Renal cortical epithelial cell (primary cell): Measurements from ENCODE around the gene SHCBP1L. TPM values are rescaled to one million over a fixed set of nuclear protein-coding genes. Genes with fewer than 3 reads are reported as not detected.

ENCODE experiments used
- DNase-seq: peaks from one replicate; pipeline ENCODE4 v3.0.0-alpha.2; 2011; ENCODE audit warnings: low read depth
- total RNA-seq: library from RNA; depleted of rRNA; stranded (reverse); fragments of >200 nt; gene quantifications from 2 replicates; pipeline ENCODE4 v1.2.3, GENCODE V29; 2014

The SHCBP1L gene
- total RNA-seq, 1 donor from 2014 or later, result 0.20 TPM

DNA sequence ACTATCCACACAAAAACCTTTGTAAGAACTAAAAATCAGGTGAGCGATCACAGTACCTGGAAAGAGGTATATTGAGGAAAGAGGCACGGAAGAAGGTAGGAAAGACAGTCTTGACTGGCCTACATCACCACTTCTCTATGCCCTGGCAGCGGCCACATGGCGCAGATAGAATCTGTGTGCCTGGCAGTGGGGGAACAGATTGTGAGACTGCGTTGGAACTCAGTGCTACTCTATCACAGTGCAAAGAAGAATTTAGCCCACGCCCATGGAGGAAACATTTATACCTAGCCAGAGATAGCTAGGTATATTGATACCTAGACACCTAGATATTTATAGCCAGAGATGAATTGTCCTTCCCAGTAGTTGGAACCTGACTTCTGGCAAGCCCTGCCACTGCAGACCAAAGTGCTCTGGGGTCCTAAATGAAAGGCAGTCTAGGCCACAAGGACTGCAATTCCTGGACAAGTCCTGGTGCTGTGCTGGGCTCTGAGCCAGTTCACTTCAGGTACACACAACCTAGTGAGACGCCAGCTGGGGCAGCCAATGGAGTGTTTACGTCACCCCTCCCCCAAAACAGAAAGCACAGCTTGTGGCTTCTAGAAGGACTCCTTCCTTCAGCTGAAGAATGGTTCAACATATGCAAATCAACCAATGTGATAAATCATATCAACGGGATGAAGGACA, 61.9 kb downstream of the SHCBP1L start:
- DNase-seq, result no peak

DNA sequence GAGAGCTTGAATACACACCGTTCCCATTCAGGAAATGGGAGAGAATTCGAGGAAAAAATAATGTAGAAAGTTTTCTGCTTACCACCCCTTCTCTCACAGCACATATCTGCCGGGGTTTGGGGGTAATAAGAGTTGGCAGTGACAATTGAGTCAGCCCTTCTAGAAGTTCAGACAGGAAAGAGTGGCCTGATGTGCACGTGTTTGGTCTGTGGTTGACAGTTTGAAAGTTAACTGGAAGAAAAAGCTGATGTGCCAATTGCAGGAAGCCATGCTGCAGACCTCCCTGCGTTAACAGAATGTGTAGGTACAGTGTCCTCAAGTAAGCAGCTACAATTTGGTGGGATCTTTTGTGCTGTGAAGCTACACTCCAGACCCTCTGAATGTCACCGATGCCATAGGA, 63.0 kb downstream of the SHCBP1L start:
- no peak for DNase-seq

DNA sequence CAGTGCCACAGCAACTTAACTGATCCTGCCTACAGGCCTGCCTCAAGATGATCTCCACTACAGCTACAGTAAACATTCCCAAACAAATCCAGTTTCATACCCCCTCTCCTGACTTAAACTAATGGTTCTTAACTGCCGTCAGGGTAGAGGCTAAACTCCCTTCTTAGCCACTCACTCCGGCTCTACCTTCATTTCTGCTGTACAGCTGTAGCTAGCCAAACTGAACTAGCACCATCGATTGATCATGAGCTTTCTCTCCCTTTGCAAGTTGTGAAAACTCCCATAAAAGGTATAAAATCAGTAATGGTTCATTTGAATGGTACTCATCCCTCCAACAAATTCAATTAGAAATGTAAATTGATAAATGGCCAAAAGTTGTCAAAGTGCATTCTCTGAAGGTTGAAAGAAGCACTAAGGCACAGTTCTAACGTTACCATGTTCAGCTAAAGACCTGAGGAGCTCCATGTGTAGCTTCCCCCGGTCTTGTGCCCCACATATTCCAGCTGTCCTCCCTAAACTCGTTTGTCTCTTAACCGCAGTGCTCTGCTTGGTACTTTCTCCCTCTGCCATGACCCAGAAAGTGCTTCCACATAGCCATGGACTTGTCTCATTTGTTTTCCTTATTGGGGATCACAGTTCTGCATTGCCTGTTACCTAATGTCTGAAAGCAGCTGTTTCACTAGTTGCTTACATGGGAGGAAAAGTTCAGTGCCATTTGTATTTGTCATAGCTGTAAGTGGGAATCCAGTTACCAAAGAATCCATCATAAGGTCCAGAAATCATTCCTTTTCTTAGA, 64.0 kb downstream of the SHCBP1L start:
- peak; percentile 8 for DNase-seq

DNA sequence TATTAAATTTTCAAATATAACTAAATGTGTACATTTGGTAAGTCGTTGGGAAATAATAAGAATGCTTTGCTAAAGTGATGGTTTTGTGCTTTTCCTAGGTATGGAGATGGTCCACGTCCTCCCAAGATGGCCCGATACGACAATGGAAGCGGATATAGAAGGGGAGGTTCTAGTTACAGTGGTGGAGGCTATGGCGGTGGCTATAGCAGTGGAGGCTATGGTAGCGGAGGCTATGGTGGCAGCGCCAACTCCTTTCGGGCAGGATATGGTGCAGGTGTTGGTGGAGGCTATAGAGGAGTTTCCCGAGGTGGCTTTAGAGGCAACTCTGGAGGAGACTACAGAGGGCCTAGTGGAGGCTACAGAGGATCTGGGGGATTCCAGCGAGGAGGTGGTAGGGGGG, 66.0 kb downstream of the SHCBP1L start:
- no peak for DNase-seq

DNA sequence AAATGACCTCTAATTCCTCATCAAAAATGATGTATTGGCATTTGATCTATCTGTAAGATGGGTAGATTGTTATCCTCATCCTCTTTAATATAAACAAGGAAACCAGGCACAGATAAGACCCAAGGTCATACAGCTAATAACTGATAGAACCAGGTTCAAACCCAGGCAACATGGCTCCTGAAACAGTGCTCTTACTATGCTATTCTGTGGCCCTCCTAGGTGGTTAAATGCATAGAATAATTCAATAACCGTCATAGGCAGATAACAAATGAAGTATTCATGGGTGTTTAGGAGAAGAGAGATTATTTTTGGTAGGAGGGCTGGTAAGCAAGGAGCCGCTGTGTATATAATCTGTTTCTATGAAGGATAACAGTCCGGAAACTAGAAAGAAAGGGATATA, 67.4 kb downstream of the SHCBP1L start:
- DNase-seq, result no peak

DNA sequence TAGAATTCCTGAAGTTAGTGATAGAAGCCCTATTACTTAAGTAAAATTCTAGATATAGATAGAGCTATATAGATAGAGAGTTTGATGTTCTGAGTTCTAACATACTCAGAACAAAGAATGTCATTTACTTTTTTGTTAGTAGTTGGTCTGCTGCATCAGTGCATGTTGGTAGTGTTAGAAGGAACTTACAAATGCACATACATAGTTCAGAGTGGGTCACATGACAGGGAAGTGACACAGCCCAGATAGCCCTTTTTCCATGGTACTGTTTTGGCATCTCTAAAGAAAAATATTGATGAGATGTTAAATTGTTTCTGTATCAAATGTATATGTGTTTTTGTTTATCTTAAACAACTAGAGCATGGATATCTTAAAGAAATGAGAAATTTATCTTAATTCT, 68.1 kb downstream of the SHCBP1L start:
- DNase-seq, result no peak

DNA sequence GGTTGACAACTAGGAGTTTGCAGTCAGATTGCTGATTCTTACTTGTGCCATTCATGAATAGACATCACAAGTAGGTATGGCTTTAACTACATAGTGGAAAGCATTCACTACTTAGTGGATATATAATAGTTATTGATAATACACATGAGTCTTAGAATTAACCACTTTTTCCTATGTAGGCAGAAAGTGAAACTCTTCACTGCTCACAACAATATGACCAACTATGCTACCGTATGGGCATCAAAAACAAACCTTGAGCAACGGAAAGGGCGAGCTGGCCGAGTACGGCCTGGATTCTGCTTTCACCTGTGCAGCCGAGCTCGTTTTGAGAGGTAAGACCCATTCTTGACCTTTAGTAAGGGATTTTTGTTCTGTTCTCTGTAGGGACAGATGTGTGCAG, 75.1 kb downstream of the SHCBP1L start:
- DNase-seq, result no peak

DNA sequence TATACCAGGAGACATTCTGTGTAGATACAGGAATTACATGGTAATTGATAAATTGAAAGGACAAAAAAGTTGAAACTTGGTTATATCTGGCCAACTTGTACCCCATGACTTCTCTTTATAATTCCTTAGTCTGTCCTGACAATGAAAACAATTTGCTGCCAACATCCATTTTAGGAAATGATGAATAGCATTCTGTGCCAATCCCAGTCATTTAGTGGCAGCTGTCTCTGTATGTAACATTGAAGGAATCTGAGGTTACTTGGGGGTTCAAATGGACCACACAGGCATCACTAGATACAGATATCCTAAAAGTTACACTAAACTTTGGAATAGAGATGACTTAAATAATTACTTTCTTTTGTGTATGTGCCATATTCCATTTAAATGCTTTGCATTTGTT, 75.6 kb downstream of the SHCBP1L start:
- DNase-seq, result no peak

DNA sequence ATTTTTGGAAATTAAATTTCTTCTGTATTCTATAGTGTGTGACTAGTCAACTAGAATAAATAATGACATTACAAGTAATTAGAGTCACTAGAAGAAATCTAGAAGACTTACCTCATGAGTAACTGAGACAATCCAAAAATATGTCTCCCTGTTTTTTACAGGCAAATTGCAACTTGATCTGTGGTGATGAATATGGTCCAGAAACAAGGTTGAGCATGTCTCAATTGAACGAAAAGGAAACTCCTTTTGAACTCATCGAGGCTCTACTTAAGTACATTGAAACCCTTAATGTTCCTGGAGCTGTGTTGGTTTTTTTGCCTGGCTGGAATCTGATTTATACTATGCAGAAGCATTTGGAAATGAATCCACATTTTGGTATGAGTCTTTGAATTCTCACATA, 77.1 kb downstream of the SHCBP1L start:
- no peak for DNase-seq

DNA sequence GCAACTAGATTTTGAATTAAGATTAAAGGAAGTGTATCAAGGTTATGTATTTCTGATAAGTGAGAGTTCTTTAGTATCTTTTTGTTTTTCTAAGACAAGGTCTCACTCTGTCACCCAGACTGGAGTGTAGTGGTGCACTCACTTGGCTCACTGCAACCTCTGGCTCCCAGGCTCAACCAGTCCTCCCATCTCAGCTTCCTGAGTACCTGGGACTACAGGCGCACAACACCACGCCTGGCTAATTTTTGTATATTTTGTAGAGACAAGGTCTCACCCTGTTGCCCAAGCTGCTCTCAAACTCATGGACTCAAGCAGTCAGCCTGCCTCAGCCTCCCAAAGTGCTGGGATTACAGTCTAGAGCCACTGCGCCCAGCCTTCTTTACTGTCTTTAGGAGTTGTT, 80.1 kb downstream of the SHCBP1L start:
- no peak for DNase-seq

DNA sequence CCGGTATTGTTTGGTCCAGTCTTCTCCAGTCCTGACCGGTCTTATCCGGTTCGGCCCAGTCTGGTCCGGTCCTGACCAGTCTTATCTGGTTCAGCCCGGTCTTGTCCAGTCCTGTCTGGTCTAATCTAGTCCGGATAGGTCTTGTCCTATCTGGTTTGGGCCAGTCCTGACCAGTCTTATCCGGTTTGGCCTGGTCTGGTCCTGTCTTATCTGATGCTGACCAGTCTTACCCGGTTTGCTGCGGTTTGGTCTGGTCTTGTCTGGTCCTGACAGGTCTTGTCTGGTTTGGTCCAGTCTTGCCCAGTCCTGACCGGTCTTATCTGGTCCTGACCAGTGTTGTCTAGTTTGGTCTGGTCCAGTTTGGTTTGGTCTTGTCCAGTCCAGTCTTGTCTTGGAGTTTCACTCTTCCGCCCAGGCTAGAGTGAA, 83.7 kb downstream of the SHCBP1L start:
- no peak for DNase-seq

DNA sequence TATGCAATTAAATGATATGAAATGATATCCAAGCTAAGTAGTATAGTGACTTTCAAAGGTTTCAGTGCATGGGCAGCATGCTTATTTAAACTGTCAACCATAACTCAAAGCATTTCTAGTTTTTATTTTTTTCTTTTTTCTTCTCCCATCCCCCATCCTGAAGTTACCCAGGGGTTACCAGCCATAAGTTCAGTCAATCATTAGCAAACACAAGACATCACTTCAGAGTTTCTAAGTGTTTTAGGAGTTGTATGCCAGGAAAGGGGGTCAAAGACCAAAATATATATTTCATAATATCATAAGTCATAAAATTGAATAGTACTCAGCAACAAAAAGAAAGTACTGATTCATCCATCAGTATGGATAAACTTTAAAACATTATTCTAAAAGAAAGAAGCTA, 85.1 kb downstream of the SHCBP1L start:
- DNase-seq, result no peak

DNA sequence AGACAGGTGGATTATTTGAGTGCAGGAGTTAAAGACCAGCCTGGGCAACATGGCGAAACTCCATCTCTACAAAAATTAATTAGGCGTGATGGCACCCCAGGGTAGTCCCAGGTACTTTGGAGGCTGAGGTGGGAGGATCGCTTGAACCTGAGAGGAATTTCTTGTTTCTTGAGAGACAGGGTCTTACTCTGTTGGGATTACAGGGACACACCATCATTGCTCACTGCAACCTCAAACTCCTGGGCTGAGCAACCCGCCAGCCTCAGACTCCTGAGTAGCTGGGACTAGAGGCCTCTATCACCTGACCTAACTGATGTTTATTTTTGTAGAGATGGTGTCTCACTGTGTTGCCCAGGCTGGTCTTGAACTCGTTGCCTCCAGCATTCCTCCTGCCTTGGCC, 89.0 kb downstream of the SHCBP1L start:
- no peak for DNase-seq

DNA sequence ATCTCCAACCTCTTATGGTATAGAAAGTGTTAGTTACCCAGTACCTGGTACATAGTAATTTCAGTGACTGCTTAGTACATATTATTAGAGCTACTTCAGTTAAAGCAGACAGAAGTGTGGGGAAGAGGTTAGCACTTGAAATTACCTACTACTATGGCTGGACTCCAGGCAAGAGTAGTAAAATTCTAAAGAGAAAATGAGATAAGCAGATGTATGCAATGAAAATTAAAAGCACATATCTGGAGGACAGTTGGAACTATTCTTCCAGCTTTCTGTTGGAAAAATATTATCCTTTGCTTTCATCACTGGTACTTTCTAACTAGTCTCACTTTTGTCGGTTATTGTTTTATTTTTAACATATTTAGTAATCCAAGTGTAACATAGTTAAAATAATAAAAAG, 90.1 kb downstream of the SHCBP1L start:
- DNase-seq, result no peak

DNA sequence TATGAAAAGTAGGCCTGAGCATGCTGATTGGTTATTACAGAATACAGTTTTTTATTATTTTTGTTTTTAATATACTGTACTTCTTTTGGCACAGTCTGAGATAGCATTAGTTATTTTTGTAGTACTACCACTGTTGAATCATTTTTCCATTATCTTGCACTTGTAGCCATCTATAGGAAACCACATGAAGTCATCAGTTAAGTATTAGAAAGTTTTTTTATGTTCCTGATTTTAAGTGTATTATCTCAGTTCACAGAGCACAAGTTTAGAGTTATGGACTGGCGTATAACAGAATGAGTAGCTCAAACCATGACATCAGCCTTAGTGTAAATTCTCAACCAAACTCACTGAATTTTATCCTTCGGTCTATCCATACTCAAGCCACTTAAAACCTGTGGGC, 91.0 kb downstream of the SHCBP1L start:
- no peak for DNase-seq

DNA sequence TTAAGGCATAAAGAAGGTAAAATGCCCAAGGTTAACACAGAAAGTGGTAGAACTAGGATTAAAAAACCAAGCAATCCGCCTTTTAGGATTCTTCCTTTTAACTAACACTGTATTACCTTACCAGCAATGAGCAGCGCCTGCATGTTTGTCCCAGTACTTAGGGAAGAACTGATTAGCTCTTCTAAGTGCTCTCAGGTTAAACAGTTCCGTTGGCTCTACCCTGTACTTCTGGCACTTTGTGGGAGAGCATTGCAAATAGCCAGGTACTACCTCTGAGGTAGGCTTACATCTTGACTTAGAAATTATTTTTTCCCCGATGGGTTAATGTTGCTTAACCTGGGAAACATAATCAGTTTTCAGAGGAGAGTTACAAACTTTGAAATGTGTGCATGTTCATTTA, 92.3 kb downstream of the SHCBP1L start:
- DNase-seq, result no peak

DNA sequence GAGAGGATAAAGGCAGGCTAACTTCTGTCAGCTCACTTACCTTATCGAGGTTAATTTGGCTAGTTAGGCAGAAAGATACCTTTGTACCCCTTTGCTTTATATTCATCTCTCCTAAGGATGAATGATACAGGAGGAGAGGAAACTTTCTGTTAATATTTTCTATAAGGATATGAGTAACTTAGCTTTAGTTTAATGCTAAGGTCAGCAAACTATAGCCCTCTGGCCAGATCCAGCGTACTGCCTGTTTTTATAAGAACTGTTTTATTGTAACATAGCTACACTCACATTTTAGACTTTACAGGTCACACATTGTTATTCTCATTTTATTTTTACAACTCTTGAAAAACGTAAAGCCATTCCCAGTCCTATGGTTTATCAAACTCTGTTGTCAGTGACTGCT, 95.8 kb downstream of the SHCBP1L start:
- DNase-seq, result no peak

DNA sequence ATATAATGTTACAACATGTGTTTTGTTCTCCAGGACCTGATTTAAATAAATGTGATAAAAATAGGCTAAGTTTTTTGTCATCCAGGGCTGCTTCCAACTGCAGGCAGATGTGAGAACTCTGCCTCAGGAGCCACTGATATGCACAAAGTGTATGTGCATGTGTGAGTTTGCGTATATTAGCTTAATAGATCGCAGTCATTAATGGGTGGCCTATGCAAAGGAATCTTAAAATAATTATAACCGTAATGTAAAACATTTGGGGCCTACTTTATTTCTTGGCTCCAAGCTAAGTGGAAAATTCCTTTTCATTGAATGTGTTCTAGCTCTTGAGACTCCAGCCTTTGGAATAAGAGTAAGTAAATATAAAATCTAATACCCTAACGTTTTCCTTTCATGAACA, 97.1 kb downstream of the SHCBP1L start:
- no peak for DNase-seq

DNA sequence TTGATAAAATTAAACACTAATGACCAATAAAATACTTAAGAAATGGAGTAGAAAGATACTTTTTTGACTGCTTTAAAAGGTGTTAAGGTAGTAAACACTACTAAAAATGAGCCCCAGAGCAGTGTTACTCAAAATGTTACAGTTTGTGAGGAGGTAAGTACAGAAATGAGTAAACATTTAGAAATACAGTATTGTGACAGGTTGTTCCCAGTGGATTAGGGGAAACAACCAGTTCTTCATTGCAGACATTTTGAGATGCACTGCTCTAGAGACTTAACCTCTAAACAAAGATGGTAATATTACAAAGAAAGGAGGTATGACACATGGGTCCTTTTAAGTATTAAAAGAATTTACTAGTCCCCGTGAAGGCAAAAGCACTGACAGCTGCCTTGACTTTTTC, 101.1 kb downstream of the SHCBP1L start:
- DNase-seq, result no peak

DNA sequence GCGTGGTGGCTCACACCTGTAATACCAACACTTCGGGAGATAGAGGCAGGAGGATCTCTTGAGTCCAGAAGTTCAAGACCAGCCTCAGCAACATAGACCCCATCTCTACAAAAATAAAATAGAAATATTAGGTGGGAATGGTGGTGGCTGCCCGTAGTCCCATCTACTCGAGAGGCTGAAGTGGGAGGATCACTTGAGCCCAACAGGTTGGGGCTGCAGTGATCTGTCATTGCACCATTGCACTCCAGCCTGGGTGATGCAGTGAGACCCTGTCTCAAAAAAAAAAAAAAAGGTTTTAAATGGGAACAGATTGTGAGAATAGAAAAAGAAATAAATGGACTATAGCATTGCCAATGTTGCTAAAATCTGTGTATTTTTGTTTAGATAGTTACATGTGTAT, 102.6 kb downstream of the SHCBP1L start:
- no peak for DNase-seq
